HL-60 (cell line): ENCODE data around the gene ABCB6.

Experiments
- CTCF ChIP-seq: IDR thresholded peaks from one replicate; pipeline ENCODE4 v1.5.1; 2011; ENCODE audit warnings: low read length, control low read depth, inconsistent platforms; ENCODE audit not compliant: insufficient read depth
- SPI1 ChIP-seq: IDR thresholded peaks from 2 replicates; pipeline ENCODE4 v1.6.1; 2012; ENCODE audit warnings: low read depth, mild to moderate bottlenecking, borderline replicate concordance
- TF ChIP-seq, protein P1 (sequence below): IDR thresholded peaks from 2 replicates; pipeline ENCODE4 v1.6.1; 2012; ENCODE audit warnings: low read depth; ENCODE audit not compliant: insufficient replicate concordance

DNA sequence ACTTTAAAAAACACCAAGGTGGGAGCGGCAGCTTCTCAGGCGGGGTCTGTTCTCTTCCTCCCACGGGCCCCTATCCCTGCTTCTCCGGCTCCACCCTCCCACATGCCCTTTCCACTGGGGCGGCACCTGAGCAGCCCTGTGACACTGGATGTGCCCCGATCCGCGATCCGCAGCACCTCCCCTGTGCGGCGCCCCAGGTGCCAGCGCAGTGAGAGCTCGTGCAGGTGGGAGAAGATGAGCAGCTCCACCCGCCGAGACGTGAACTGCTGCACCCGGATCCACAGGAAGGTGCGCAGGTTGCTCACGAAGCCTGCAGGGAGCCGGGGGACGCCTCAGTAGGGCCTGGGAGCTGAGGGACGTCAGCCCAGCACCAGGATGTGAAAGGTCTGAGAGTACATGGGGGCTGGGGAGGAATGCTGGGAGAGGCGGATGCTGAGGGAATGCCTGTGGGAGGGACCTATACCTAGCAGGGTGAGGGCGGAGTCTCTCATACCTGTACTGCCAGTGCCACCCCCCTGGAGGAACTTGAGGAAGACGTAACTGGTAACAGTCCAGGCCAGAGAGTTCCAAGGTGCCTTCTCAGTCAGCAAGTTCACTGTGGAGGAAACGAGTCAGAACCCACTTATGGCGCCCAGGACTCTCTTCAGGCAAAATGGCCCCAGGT is 2.8 kb downstream of the ABCB6 start:
- TF ChIP-seq CTCF (no peak), SPI1 (no peak)
- TF ChIP-seq, protein P1, sequence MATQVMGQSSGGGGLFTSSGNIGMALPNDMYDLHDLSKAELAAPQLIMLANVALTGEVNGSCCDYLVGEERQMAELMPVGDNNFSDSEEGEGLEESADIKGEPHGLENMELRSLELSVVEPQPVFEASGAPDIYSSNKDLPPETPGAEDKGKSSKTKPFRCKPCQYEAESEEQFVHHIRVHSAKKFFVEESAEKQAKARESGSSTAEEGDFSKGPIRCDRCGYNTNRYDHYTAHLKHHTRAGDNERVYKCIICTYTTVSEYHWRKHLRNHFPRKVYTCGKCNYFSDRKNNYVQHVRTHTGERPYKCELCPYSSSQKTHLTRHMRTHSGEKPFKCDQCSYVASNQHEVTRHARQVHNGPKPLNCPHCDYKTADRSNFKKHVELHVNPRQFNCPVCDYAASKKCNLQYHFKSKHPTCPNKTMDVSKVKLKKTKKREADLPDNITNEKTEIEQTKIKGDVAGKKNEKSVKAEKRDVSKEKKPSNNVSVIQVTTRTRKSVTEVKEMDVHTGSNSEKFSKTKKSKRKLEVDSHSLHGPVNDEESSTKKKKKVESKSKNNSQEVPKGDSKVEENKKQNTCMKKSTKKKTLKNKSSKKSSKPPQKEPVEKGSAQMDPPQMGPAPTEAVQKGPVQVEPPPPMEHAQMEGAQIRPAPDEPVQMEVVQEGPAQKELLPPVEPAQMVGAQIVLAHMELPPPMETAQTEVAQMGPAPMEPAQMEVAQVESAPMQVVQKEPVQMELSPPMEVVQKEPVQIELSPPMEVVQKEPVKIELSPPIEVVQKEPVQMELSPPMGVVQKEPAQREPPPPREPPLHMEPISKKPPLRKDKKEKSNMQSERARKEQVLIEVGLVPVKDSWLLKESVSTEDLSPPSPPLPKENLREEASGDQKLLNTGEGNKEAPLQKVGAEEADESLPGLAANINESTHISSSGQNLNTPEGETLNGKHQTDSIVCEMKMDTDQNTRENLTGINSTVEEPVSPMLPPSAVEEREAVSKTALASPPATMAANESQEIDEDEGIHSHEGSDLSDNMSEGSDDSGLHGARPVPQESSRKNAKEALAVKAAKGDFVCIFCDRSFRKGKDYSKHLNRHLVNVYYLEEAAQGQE = no peak
